ENCODE measurements around the gene ZBTB25.

ZBTB25 gene

GRCh38 chr14:64475585-64476273, 27.9 kb downstream of the ZBTB25 start:
- no peak for DNase-seq

GRCh38 chr14:64474698-64475097, 28.9 kb downstream of the ZBTB25 start:
- DNase-seq = no peak

GRCh38 chr14:64474041-64474440, 29.6 kb downstream of the ZBTB25 start:
- no peak for DNase-seq

GRCh38 chr14:64468451-64468850, 35.2 kb downstream of the ZBTB25 start:
- DNase-seq = no peak

- DNase-seq = no peak
Measured at GRCh38 chr14:64467566-64467965, 36.1 kb downstream of the ZBTB25 start.

GRCh38 chr14:64467101-64467500, 36.5 kb downstream of the ZBTB25 start:
- no peak for DNase-seq

- peak; percentile 26 for DNase-seq
Measured at GRCh38 chr14:64465831-64466554, 37.6 kb downstream of the ZBTB25 start.

GRCh38 chr14:64465191-64465822, 38.3 kb downstream of the ZBTB25 start, which contains the start of gene AKAP5:
Gene AKAP5 (plus strand): TSS chr14:64465499. CDS start chr14:64468395, 2,896 bp downstream.
- peak; percentile 50 for DNase-seq

GRCh38 chr14:64464651-64465050, 39.0 kb downstream of the ZBTB25 start:
- no peak for DNase-seq

- DNase-seq = no peak
Measured at GRCh38 chr14:64463873-64464272, 39.8 kb downstream of the ZBTB25 start.

- no peak for DNase-seq
Measured at GRCh38 chr14:64463195-64463594, 40.4 kb downstream of the ZBTB25 start.

GRCh38 chr14:64461221-64461620, 42.4 kb downstream of the ZBTB25 start:
- DNase-seq = no peak

- no peak for DNase-seq
Measured at GRCh38 chr14:64459405-64460136, 44.1 kb downstream of the ZBTB25 start.

- DNase-seq = no peak
Measured at GRCh38 chr14:64454671-64455070, 49.0 kb downstream of the ZBTB25 start.

GRCh38 chr14:64450255-64450654, 53.4 kb downstream of the ZBTB25 start:
- DNase-seq = no peak

GRCh38 chr14:64447876-64448670, 55.6 kb downstream of the ZBTB25 start:
- no peak for DNase-seq

- DNase-seq = no peak
Measured at GRCh38 chr14:64444984-64445845, 58.4 kb downstream of the ZBTB25 start.

GRCh38 chr14:64444140-64444539, 59.5 kb downstream of the ZBTB25 start:
- no peak for DNase-seq

GRCh38 chr14:64442300-64442988, 61.2 kb downstream of the ZBTB25 start:
- DNase-seq = no peak

- DNase-seq = no peak
Measured at GRCh38 chr14:64440494-64440893, 63.1 kb downstream of the ZBTB25 start.

- no peak for DNase-seq
Measured at GRCh38 chr14:64439141-64439540, 64.5 kb downstream of the ZBTB25 start.
